HG03045 (cell line): ENCODE data around the gene NUP188.

ENCODE experiments used
- ATAC-seq: cut with Tn5 transposase; IDR thresholded peaks from one replicate; pipeline ENCODE4 v1.9.1; 2021; ENCODE audit warnings: mild to moderate bottlenecking, moderate library complexity; ENCODE audit not compliant: unreplicated experiment

Gene NUP188

DNA sequence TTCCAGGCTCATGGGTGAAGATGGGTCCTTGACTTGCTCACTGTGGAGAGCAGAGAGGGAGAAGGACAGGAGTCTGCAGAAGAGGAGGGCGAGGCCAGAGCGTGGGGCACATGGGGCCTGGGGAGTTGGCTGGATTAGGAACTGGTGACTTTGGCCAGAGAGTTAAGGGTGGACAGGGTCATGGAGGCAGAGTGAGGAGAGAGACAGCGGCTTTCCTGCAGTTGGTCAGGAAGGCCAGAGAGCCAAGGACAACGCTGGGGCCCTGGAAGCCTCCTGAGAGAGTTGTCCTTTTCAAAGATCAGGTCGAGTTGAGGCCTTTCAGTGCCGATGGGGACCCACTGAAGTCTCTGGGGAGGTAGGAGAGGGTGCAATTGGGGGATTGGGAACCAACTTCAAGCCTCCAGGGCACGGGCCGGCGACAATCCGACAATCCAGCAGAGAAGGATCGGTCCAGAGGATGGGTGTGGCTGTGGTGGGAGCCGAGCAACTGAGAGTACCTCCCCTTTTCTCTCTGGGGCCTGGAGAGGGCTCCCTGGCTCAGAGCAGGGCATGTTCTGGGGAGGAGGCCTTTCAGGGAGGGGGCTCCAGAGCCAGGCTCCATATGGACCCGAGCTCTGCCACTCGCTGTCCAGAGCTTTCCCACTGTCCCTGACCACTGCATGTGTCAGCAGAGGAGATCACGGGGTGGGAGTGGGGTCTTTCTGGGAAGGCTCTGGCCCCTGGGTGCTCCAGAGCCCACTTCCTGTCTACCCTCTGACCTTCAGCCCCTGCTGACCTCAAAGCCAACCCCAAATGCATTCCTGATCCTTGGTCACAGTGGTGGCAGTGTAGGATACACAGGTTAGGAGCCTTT lies 34.2 kb upstream of the NUP188 start:
- ATAC-seq = no peak

GRCh38 chr9:128913995-128914772 lies 33.3 kb upstream of the NUP188 start:
- ATAC-seq = no peak

GRCh38 chr9:128916204-128916603 lies 31.3 kb upstream of the NUP188 start:
- no peak for ATAC-seq

DNA sequence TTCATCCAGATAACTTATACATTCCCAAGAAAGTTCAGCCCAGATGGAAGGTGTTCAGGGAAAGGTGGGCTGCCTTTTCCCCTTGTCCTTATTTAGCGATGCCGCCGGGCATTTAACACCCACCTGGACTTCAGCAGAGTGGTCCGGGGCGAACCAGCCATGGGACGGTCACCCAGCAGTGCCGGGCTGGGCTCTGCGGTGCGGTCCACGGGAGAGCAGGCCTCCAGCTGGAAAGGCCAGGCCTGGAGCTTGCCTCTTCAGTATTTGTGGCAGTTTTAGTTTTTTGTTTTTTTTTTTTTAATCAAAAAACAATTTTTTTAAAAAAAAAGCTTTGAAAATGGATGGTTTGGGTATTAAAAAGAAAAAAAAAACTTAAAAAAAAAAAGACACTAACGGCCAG lies 30.8 kb upstream of the NUP188 start:
- ATAC-seq = no peak

DNA sequence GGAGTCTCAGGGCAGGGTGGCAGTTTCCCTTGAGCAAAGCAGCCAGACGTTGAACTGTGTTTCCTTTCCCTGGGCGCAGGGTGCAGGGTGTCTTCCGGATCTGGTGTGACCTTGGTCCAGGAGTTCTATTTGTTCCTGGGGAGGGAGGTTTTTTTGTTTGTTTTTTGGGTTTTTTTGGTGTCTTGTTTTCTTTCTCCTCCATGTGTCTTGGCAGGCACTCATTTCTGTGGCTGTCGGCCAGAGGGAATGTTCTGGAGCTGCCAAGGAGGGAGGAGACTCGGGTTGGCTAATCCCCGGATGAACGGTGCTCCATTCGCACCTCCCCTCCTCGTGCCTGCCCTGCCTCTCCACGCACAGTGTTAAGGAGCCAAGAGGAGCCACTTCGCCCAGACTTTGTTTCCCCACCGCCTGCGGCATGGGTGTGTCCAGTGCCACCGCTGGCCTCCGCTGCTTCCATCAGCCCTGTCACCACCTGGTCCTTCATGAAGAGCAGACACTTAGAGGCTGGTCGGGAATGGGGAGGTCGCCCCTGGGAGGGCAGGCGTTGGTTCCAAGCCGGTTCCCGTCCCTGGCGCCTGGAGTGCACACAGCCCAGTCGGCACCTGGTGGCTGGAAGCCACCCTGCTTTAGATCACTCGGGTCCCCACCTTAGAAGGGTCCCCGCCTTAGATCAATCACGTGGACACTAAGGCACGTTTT lies 30.2 kb upstream of the NUP188 start:
- ATAC-seq = no peak

DNA sequence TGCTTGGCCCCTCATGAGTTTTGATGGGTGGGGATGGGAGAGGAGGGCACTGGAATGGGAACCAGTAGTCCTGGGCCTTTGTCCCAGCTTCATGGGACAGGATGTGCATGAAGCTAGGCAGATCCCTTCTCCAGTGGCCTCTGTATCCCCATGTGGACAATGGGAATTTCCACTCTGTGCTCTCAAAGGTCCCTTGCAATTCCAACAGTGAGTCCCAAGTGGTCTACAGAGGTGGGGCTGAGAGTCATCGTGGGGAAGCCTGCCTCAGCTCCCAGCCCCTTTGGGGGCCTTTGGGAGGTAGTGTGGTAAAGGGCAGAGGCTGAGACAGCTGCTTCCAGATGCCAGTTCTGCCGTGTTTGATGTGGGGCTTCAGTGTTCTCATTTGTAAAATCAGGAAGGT lies 28.6 kb upstream of the NUP188 start:
- no peak for ATAC-seq

- no peak for ATAC-seq
Measured at GRCh38 chr9:128919402-128920089, 28.0 kb upstream of the NUP188 start.

GRCh38 chr9:128920381-128921058 lies 27.0 kb upstream of the NUP188 start, which contains the start of gene PHYHD1:
Gene PHYHD1 (plus strand): TSS chr9:128920982. CDS start chr9:128922324, 1,342 bp downstream.
- ATAC-seq = no peak

DNA sequence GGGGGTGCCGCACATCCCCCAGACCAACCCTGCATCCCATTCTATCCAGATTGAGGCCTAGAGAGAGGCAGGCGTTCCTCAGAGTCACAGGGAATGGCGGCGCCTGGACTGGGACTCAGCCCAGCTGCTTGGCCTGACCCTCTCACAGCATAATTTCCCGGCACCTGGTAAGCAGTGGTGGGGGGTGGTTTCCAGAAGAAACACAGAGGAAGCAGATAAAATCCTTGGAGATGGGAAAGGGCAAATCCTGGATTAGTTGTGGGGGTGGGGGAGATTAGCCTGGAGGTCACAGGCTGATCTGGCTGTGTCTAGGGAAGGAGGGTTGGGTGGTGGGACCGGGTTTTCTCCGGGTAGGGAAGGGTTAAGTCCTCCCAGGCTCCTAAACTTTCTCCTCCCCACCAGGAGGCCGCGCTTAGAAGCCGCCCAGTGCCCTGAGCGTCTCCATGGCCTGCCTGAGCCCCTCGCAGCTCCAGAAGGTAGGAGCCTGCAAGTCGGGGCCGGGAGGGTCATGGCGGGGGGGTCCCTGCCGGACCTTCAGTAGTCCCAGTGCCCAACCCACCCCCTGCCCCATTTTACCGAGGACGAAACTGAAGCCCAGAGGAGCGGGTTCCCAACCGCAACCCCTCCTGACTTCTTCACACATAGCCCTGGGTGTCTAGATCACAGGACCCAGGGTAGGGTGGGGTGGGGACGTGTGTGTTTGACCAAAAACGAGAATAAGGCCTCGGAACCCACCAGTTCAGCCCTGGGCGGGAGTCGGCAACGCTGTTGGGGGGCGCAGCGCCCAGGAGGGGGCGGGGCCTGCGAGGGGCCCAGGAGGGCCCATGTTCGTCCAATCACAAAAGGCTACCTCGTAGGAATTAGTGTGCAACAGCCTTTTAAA lies 25.4 kb upstream of the NUP188 start:
- ATAC-seq = no peak

DNA sequence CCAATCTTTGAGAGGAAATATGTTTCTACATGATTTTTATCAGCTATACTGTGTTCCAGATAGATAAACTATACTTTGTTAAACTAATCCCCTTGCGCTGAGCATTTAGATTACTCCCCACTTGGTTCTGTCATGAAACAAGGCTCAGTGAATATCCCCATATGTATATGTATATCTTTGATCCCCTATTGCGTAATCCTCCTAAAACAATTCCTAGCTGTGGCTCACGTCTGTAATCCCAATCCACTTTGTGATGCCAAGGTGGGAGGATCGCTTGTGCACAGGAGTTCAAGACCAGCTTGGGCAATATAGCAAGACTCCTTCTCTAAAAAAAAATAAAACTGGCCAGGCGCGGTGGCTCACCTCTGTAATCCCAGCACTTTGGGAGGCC lies 24.0 kb upstream of the NUP188 start:
- no peak for ATAC-seq

DNA sequence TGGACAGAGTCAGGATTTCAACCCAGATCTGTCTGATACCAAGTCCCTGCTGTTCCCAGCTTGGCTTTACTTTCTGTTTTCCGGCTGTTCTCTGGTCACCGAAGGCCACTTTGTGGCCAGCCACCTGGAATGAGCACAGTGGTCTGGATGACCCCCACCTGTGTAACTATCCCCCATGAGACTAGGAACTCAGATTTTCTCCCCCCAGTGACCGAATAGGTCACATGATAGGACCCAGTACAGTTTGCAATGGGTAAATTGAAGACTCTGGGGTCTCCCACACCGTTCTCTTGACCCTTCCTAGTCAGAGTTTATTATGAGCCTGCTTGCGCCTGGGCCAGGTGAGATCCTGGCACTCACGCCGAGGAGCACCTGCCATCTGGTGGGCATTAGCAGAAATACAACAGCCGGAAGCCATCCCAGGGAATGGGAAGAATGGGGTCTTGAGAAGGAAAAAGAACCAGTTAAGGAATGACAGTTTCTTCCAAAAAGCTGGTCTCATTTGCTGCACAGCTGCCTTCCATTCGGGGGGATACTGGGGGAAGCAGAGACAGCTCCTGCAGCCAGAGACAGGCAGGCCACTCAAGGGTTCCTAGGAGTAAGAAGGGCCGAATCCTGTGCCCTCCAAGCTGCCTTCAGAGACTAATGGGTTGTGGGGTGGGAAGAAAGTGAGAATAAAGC lies 19.6 kb upstream of the NUP188 start:
- ATAC-seq = no peak

DNA sequence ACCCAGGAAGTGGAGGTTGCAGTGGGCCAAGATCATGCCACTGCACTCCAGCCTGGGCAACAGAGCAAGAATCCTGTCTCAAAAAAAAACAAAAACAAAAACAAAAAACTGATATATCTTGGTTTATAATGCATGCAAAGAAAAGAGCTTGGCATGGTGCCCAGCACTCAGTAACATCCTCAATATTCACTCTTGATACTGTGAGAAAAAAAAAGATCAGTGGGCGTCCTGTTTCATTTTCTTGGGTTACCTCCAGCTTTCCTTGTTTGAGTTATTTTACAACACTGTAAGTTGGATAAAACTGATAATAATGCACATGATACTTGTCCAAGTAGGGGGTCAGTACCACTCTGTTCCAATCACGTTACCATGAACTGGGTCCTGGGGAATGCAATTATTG lies 18.9 kb upstream of the NUP188 start:
- no peak for ATAC-seq

DNA sequence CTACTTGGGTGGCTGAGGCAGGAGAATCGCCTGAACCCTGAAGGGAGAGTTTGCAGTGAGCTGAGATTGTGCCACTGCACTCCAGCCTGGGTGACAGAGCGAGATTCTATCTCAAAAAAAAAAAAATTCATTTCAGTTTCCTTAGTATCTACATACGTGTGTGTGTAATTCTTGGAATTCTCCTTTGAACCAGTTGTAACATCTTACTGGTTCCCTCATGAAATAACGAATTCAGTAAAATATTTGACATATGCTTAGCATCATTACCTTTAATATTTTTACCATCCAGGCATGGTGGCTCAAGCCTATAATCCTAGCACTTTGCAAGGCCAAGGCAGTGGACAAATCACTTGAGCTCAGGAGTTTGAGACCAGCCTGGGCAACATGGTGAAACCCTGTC lies 17.9 kb upstream of the NUP188 start:
- ATAC-seq = no peak

DNA sequence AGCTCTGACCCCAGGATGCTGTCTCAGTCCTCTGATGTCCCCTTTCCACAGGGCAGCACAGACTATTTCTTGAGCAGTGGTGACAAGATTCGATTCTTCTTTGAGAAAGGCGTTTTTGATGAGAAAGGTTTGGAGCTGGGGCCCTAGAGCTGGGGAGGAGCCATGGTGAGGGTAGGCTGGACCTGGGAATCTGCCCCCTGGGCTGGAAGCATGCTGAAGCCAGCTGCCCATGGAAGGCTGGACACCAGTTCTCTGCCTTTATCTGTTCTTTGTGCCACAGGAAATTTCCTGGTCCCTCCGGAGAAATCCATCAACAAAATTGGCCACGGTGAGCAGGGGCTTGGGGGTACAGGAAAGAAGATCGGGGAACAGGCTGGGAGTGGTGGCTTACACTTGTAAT lies 13.8 kb upstream of the NUP188 start:
- ATAC-seq = no peak

GRCh38 chr9:128936171-128936865 lies 11.2 kb upstream of the NUP188 start:
- ATAC-seq = no peak

- ATAC-seq = no peak
Measured at GRCh38 chr9:128937310-128938165, 10.0 kb upstream of the NUP188 start.

GRCh38 chr9:128940271-128940921 lies 7.1 kb upstream of the NUP188 start:
- no peak for ATAC-seq
